GM19395 (cell line): ENCODE data around the gene NUTM2B.
"Not testable (repeated sequence)": the region's sequence is repeated elsewhere in the genome, so short reads cannot be mapped to it uniquely, and the experiment has no call there.

Source experiments
- ATAC-seq: cut with Tn5 transposase; IDR thresholded peaks from one replicate; pipeline ENCODE4 v1.9.1; 2021; ENCODE audit warnings: mild to moderate bottlenecking, moderate library complexity; ENCODE audit not compliant: unreplicated experiment

NUTM2B gene

DNA sequence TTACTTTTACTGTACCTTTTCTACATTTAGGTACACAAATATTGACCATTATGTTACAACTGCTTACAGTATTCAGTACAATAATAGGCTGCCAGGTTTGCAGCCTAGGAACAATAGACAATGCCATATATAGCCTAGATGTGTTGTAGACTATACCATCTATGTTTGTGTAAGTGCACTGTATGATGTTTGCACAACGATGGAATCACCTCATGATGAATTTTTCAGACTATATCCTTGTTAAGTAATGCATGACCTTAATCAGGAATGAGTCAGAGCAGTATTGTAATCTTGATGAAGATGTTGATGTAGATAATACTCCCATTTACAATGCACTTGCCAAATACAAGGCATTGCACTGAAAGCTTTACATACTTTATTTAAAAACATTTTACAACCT lies 23.6 kb downstream of the NUTM2B start:
- not testable (repeated sequence) for ATAC-seq

DNA sequence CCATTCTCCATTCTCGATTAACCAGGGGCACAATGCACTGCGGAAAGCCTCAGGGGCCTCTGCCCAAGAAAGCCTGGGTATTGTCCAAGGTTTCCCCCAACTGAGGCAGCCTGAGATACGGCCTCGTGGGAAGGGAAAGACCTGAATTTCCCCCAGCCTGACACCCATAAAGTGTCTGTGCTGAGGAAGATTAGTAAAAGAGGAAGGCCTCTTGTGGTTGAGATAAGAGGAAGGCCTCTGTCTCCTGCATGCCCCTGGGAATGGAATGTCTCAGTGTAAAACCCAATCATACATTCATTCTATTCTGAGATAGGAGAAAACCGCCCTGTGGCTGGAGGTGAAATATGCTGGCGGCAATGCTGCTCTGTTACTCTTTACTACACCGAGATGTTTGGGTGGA lies 41.8 kb downstream of the NUTM2B start:
- not testable (repeated sequence) for ATAC-seq

DNA sequence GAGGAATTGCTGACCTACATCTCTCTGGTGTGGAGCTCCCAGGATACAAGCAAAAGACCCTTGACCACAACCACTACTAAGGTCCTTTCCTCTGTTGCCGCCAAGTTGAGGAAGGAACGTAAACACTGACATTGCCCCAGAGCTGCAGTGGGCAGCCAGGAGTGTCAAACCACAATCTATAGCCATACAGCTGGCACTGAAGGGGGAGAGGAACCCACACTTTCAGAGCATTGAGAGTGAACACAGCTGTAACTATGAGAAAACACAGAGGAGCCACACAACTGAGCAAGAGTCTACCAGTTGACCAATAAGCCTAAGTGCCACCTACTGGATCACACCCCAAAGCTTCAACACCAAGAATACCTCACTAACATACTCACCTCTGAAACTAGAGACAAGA lies 45.5 kb downstream of the NUTM2B start:
- ATAC-seq, result not testable (repeated sequence)

DNA sequence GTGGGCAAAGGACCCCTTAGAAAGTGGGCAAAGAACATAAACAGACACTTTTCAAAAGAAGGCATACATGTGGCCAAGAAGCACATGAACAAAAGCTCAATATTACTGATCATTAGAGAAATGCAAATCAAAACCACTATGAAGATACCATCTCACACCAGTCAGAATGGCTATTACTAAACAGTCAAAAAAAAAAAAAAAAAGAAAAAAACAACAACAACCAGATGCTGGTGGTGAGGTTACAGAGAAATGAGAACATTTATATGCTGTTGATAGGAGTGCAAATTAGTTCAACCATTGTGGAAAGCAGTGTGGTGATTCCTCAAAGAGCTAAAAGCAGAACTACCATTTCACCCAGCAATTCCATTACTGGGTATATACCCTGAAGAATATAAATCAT lies 50.6 kb downstream of the NUTM2B start:
- ATAC-seq, result not testable (repeated sequence)

DNA sequence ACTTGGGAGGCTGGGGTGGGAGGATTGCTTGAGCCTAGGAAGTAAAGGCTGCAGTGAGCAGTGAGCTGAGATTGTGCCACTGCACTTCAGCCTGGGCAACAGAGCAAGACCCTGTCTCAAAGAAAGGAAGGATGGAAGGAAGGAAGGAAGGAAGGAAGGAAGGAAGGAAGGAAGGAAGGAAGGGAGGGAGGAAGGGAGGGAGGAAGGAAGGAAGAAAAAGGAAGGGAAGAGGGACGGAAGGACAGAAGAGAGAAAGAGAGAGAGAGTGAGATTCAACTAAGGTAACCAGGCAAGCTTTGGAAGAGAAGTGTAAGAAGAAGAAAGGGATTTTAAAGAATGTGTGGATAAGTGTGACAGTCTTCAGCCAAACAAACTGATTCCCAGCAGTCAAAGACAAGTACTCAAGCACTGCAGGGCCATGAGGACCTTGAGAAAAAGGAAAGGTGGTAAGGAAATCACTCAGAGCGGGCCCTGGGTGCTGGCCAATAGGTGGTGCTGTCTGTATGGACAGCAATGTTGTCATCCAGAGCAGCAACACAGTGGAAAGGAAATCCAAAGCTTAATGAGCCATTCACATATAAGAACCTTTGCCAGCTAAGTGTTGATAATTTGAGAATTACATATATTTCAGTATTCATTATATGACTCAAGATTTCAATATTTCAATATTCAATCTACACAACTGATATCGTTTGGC lies 55.4 kb downstream of the NUTM2B start:
- not testable (repeated sequence) for ATAC-seq
